NCI-H1417 (cell line): ENCODE results near the gene DUSP15.
A peak's percentile ranks its signal among the peaks of the same experiment; 100 is the strongest.
"Not testable (repeated sequence)": the region's sequence is repeated elsewhere in the genome, so short reads cannot be mapped to it uniquely, and the experiment has no call there.

Experiments used
- DNase-seq, 3 experiments: peaks; one replicate each; lab custom pipeline; 2025; lab: John Stamatoyannopoulos, UW

Gene DUSP15

DNA sequence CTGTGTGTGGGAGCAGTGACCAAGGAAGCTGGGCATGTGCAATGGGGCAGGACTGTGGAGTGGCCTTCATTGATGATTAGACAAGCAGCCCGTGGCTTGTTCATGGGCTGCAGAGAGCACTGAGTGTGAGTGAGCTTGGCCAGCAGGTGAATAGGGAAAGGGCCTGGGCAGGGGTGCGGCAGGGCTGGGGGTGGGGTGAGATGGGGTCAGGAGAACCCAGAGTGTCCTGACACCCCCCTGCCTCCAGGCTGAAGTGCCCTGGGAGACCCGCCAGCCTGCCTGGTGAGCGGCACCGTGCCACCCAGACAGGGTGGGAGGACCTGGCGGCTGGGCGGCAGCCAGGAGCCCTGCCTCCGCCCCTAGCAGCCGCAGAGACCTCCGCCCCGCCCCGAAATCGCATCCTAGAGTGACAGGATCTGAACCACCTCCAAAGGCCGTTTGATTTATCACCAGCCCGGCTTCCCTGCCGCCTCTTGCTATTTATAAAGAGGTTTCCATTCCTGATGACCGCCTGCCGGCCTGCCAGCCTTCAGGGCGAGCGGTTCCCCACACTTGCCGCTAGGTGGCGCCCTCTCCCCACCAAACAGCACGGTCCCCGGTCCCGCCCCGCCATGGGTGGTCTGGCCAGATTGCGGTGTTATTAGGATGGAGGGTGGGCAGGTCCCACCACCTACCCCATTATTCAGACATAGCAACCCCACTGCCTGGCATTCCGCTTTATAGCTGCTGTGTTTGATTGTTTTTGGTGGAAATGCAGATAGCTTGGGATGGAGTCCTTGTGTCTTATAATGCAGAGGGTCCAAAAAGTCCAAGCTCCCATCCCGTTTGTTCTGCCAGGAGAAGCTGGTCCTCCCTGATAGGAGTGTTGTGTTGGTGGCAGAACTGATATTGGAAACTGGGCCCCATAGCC is 47.7 kb downstream of the DUSP15 start:
- peak; percentile 75 to 96 (median 86) for DNase-seq

GRCh38 chr20:31821427-31821826 is 48.9 kb downstream of the DUSP15 start:
- no peak for DNase-seq

DNA sequence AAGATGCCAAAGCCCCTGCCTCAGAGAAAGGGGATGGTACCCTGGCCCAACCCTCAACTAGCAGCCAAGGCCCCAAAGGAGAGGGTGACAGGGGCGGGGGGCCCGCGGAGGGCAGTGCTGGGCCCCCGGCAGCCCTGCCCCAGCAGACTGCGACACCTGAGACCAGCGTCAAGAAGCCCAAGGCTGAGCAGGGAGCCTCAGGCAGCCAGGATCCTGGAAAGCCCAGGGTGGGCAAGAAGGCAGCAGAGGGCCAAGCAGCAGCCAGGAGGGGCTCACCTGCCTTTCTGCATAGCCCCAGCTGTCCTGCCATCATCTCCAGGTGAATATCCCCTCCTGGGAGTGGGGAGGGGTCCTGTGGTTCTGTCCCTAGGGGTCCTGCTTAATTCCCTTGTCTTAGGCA is 50.1 kb downstream of the DUSP15 start:
- DNase-seq, result no peak

- DNase-seq, result no peak
Measured at GRCh38 chr20:31819083-31819784, 51.1 kb downstream of the DUSP15 start, which contains the start of gene MYLK2. Gene MYLK2, plus strand, starts transcription at chr20:31819356. Its CDS starts 225 bp downstream, at chr20:31819581.

- DNase-seq, result no peak
Measured at GRCh38 chr20:31818376-31818908, 51.9 kb downstream of the DUSP15 start.

DNA sequence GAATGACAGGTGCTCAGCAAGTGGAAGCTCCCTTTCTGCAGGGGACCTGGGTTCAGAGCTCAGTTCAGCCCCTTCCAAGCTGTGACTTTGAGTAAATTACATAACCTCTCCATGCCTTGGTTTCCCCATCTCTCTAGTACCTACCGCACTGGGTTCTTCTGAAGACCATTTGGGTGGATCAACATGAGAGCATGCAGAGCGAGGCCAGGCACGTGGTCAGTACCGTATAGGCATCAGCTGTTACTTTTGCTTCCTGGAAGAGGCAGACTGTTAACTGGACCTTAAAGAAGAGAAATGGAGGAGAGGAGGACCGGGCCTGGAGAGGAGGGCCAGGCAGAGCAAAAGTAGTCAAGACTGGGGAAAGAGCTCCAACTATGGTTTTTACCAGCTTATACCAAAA is 52.9 kb downstream of the DUSP15 start:
- DNase-seq, result no peak

DNA sequence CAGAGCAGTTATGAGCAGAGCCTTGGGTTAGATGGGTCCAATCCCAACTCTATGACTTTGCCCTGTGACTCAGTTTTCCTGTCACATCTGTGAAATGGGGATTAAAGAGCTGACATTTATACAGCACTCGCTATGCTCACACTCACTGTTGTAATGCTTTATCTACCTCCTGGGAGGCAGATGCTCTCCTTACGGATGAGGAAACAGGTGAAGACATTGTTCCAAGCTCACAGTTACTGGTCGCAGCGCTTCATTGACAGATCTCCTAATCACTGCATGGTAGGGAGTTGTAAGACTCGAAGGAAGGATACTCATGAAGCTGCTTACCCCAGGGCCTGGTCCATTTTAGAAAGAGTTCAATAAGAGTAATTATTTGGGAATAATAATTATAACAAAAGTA is 54.1 kb downstream of the DUSP15 start:
- DNase-seq, result no peak

DNA sequence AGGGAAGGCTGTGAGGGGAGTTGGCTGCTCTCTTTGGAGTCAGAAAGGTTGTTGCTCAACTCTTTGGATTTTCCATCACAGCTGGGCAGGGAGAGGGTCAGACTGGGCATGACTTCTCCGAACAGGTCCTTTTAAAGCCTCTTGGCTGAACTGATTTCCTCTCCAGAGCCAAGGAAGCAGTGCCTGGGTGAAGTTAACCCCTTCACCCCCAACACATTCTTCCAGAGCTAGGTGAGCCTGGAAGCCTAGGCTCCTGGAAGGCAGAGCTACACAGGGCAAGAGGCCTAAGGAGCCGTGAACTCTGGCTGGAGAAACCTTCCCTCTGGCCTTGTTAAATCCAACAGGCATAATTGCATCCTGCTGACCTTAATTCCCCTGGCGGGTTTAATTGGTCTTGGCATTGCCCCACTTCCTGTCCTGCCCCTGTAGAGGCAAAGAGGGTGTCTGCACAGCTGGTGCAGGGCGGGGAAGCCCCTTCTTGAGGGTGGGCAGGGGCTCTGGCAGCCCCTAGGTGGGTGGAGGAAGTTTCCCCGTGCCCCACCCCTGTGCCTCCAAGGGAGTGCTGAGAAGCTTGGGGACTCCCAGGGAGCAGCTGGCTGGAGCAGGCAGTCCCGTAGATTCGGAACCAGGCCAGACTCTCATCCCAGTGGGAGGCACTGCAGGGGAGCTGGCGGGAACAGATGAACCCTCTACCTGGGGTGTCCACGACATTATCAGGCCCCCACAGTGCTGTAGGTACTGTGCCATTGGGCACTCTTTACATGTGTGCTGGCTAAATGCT is 54.7 kb downstream of the DUSP15 start:
- peak in 2 of 3 experiments; percentile 30 to 61 for DNase-seq

DNA sequence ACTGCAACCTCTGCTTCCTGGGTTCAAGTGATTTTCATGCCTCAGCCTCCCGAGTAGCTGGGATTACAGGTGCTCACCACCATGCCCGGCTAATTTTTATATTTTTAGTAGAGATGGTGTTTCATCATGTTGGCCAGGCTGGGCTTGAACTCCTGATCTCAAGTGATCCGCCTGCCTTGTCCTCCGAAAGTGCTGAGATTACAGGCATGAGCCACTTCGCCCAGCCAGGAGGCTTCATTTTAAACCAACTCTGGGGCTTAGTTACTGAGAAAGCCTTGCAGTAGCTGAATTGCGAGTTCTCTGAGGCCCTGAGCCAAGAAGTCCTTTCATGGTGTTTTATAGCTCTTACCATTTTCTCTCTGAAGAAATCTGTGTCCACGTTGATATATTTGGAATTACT is 56.2 kb downstream of the DUSP15 start:
- not testable (repeated sequence) for DNase-seq

GRCh38 chr20:31813611-31814010 is 56.7 kb downstream of the DUSP15 start:
- DNase-seq, result no peak

DNA sequence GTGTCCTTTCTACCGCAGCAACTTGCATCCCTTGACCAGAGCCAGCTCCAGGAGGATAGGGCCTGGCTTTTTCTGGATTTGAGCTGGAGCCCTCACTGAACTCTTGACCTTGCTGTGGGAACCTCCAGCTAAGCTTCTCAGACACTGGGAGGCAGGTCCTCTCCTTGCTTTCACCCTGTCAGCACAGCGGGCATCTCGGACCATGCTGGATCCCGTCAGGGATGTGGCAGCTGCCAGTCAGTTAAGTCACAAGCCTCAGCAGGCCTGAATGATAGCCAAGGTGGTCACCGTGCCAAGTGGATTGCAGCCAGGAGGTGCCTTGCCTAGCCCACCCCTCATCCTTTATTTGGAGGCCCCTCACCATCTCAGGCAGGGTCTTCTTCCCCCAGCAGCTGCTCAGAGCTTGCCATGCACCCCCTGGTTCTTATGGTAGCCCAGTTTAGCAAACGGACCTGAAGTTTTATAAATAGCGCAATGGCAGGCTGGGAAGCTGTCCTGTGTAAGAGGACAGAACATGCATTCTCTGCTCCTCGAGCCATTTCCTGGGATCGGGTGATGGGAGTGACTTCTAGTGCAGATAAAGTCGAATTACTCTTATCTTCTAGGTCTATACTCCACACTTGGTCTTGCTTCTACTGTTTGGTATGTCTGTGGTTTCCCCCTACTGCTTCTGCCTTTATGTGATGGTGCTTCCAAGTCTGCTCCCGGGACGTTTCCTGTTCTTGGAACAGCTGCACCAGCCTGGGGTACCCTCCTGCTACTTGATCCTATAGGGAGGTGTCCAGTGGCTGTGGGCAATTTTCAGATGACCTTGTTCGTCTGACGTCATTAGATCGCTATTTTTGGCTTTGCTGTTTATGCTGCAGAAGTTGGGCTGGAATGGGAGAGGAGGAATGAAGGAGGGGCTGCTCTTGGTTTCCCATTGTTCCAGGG is 58.3 kb downstream of the DUSP15 start:
- no peak for DNase-seq

- DNase-seq, result no peak
Measured at GRCh38 chr20:31811198-31811597, 59.1 kb downstream of the DUSP15 start.
